ENCODE measurements around the gene JMJD1C. TPM values are rescaled to one million over a fixed set of nuclear protein-coding genes. Genes with fewer than 3 reads are reported as not detected.

The JMJD1C gene
- polyA plus RNA-seq, 2 of the 4 experiments (the other 2 are of a cell fraction) = 15.9 to 47.2 TPM

- TF ChIP-seq USF2 (IDR thresholded peaks at IDR 0.05) (no peak), SREBF2 (IDR thresholded peaks at IDR 0.05) (no peak), EP300 (IDR thresholded peaks at IDR 0.05) (no peak)
Observed at GRCh38 chr10:63173468-63174232, 292.1 kb downstream of the JMJD1C start (continued).

GRCh38 chr10:63171926-63172325 lies 293.9 kb downstream of the JMJD1C start:
- WGBS (ENCODE audit: missing lambda C conversion rate) = 94% methylated on average over 1 of the region's 1 CpG
- ATAC-seq (no peak), DNase-seq (ENCODE audit: low read depth in 1 of 2, low spot score in 1 of 2) (no peak), FAIRE-seq (no peak)
- H3K4me2 ChIP-seq = no peak overlapping the region
- no peaks in the 10 kb centered on the region for H3K9me3 ChIP-seq
- CTCF ChIA-PET = interaction anchor here (0.7 to 1.0 kb wide), 2 partner anchors 10 to 13 kb away, joined by 3 read pairs; no protein-coding TSS in a partner anchor
- TF ChIP-seq MAFK (IDR thresholded peaks at IDR 0.05; ENCODE audit: partially characterized antibody) = peak; percentile 50
- no peak for TF ChIP-seq BCL3 (IDR thresholded peaks at IDR 0.05)
- TF ChIP-seq HEYL (CRISPR knock-in tag; IDR thresholded peaks at IDR 0.05) = no peak
- TF ChIP-seq HOXB5 (CRISPR knock-in tag; IDR thresholded peaks at IDR 0.05) = no peak
- no peaks in the 10 kb centered on the region for H3K4me1 ChIP-seq
- POLR2A ChIA-PET = no interaction called here
- no peak overlapping the region for H3K27ac ChIP-seq
- no peak overlapping the region for H3K4me3 ChIP-seq

GRCh38 chr10:63171255-63171855 lies 294.4 kb downstream of the JMJD1C start:
- FAIRE-seq (no peak), ATAC-seq (no peak), DNase-seq (ENCODE audit: low read depth in 1 of 2, low spot score in 1 of 2) (no peak)
- Histone ChIP-seq H3K4me3 (no peak overlapping the region), H3K4me1 (no peaks in the 10 kb centered on the region), H3K27ac (no peak overlapping the region), H3K9me3 (no peaks in the 10 kb centered on the region), H3K4me2 (no peak overlapping the region)
- ChIA-PET POLR2A (no interaction called here), CTCF (interaction anchor here (0.6 to 7.7 kb wide), 4 partner anchors 10 to 549 kb away, joined by 3 to 143 read pairs (median 30); no protein-coding TSS in a partner anchor)
- WGBS (ENCODE audit: missing lambda C conversion rate) = 95% methylated on average over 1 of the region's 1 CpG
- TF ChIP-seq ZFP36 (IDR thresholded peaks at IDR 0.05; ENCODE audit: borderline replicate concordance, partially characterized antibody) = no peak
- TF ChIP-seq NFE2L2 (conservative IDR thresholded peaks at IDR 0.05; ENCODE audit: low read length) = no peak
- TF ChIP-seq MYC (IDR thresholded peaks at IDR 0.05; ENCODE audit: borderline replicate concordance, low read length) = no peak
- no peak for TF ChIP-seq CHD2 (IDR thresholded peaks at IDR 0.05; ENCODE audit: low read length, partially characterized antibody)
- TF ChIP-seq POLR2AphosphoS2 (conservative IDR thresholded peaks at IDR 0.05; ENCODE audit: low read length) = no peak

- DNase-seq (ENCODE audit: low read depth in 1 of 2, low spot score in 1 of 2) (no peak), ATAC-seq (no peak), FAIRE-seq (no peak)
- H3K4me1 ChIP-seq = no peaks in the 10 kb centered on the region
- H3K27ac ChIP-seq = no peak overlapping the region
- POLR2A ChIA-PET = no interaction called here
- H3K4me3 ChIP-seq = no peak overlapping the region
- H3K4me2 ChIP-seq = no peak overlapping the region
- CTCF ChIA-PET = interaction anchor here (6.1 to 7.7 kb wide), 3 partner anchors 12 to 550 kb away, joined by 56 to 143 read pairs (median 57); no protein-coding TSS in a partner anchor
- TF ChIP-seq RAD21 (conservative IDR thresholded peaks at IDR 0.05 in 1 of 2, IDR thresholded peaks at IDR 0.05 in 1 of 2) (no peak), HMGXB4 (CRISPR knock-in tag; IDR thresholded peaks at IDR 0.05; ENCODE audit: borderline replicate concordance) (no peak), NR3C1 (IDR thresholded peaks at IDR 0.05) (no peak), NFE2L2 (conservative IDR thresholded peaks at IDR 0.05; ENCODE audit: low read length) (no peak), ZFP36 (IDR thresholded peaks at IDR 0.05; ENCODE audit: borderline replicate concordance, partially characterized antibody) (no peak), ELK1 (IDR thresholded peaks at IDR 0.05; ENCODE audit: low read depth, low read length) (no peak), MAFK (IDR thresholded peaks at IDR 0.05; ENCODE audit: partially characterized antibody) (no peak)
- no peaks in the 10 kb centered on the region for H3K9me3 ChIP-seq
- 89% methylated on average over 2 of the region's 2 CpGs for WGBS (ENCODE audit: missing lambda C conversion rate)
Observed at GRCh38 chr10:63169624-63170023, 296.2 kb downstream of the JMJD1C start.
